Spleen (tissue), 7 donors: ENCODE data around the gene NLRP6.
A peak's percentile ranks its signal among the peaks of the same experiment; 100 is the strongest.
"Not testable (repeated sequence)": the region's sequence is repeated elsewhere in the genome, so short reads cannot be mapped to it uniquely, and the experiment has no call there.

Experiments used
- CTCF ChIP-seq, 11 experiments: fragments of 200-600 bp in 7 of 11; fragments of 450-650 bp in 4 of 11; sonication (generic) in 4 of 11; IDR thresholded peaks in 8 of 11; conservative IDR thresholded peaks in 3 of 11; 1 replicate in 7 of 11; 2 replicates in 4 of 11; pipeline versions ENCODE4 v1.4.0 to v1.8.0; 2016 to 2021; ENCODE audit warnings: antibody characterized with exemption in 11 of 11, inconsistent platforms in 4 of 11, mild to moderate bottlenecking in 1 of 11
- POLR2A ChIP-seq, 3 donors: fragments of 450-650 bp; IDR thresholded peaks; one replicate each; pipeline ENCODE4 v1.5.1; 2017; ENCODE audit warnings: antibody characterized with exemption in 3 of 3, mild to moderate bottlenecking in 1 of 3
- donor health status: DM: no; HTN: no; CAD: no; lungs with moderate emphysema.
- donor health status: DM: no; HTN: no; CAD: no.
- donor health status: DM: no; HTN: no; CAD: no.

- TF ChIP-seq POLR2A (IDR thresholded peaks at IDR 0.05) = not testable (repeated sequence)
- peak in 1 of 11 experiments; percentile 6 for TF ChIP-seq CTCF (IDR thresholded peaks at IDR 0.05 in 8 of 11, conservative IDR thresholded peaks at IDR 0.05 in 3 of 11)
Observed at GRCh38 chr11:309979-310572, 31.9 kb downstream of the NLRP6 start.
